ENCODE results near the gene ACVR2B.

- TF ChIP-seq CTCF (IDR thresholded peaks at IDR 0.05; ENCODE audit: low read depth, low read length, poor library complexity, severe bottlenecking), result no peak
- no peak for TF ChIP-seq EZH2phosphoT487 (IDR thresholded peaks at IDR 0.05; ENCODE audit: borderline replicate concordance, low read length)
Measured at GRCh38 chr3:38487323-38487722, 33.6 kb downstream of the ACVR2B start.
